ENCODE data around the gene TOX2. TPM values are rescaled to one million over a fixed set of nuclear protein-coding genes. Genes with fewer than 3 reads are reported as not detected.

TOX2 gene
- total and polyA plus RNA-seq, 9 donors, result 0.69 to 5.6 (median 1.8) TPM

DNA sequence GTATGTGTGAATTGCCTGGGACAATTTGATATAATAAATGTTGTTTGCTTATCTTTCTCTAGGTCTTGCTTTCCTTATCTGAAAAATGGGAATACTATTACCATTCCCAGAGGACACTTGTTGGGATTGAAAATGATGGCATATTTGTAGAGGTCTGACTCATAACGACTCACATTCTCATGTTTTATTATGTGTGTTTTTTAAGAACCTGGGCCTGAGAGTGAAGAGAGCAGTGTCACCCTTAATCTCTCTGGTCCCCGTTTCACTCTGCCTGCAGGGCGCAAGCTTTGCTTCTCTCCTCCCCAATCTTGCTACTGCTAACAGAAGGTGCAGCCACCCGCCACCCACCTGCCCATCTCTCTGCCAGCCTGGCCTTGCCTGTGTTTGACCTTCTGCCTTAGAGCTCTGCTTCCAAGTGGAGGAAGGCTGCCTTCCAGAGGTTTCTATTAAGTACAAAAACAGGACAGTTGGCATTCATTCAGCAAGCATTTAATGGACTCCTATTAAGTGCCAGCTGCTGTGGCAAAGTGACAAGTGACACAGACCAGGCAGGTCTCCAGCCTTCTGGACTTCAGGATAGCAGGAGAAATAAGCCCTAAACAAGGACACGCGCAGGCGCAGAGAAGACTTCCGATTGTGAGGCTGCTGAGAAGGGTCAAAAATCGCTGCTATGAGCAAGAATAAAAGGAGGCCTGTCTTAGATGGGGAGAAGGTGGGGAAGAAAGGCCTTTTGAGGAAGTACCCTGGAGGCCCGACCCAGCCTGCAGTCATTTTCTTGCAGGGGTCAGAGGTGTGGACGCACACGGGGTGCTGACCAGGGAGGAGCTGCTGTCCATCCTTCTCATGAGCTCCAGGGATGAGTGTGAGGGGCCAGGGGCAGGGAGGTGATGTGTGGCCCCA lies 159.8 kb downstream of the TOX2 start:
- H3K4me3 ChIP-seq, result no peak overlapping the region
- intact Hi-C loops (cut with DNase I), result loop anchor here in 1 of 4 donors (5.0 kb wide), 1 partner anchor 327 kb away; no protein-coding TSS in a partner anchor
- no peak overlapping the region for H3K27ac ChIP-seq
- H3K4me1 ChIP-seq (ENCODE audit: insufficient read depth), result no peaks in the 10 kb centered on the region
- no peaks in the 10 kb centered on the region for H3K36me3 ChIP-seq
- WGBS, 3 donors, result 75 to 77% (median 77%) methylated on average over 12 of the region's 12 CpGs
- peak in 1 of 5 donors; percentile 8 for DNase-seq
- H3K27me3 ChIP-seq, result no peaks in the 10 kb centered on the region
- H3K9me3 ChIP-seq, result no peaks in the 10 kb centered on the region
- TF ChIP-seq, protein P1, sequence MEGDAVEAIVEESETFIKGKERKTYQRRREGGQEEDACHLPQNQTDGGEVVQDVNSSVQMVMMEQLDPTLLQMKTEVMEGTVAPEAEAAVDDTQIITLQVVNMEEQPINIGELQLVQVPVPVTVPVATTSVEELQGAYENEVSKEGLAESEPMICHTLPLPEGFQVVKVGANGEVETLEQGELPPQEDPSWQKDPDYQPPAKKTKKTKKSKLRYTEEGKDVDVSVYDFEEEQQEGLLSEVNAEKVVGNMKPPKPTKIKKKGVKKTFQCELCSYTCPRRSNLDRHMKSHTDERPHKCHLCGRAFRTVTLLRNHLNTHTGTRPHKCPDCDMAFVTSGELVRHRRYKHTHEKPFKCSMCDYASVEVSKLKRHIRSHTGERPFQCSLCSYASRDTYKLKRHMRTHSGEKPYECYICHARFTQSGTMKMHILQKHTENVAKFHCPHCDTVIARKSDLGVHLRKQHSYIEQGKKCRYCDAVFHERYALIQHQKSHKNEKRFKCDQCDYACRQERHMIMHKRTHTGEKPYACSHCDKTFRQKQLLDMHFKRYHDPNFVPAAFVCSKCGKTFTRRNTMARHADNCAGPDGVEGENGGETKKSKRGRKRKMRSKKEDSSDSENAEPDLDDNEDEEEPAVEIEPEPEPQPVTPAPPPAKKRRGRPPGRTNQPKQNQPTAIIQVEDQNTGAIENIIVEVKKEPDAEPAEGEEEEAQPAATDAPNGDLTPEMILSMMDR (IDR thresholded peaks at IDR 0.05), result no peak
- TF ChIP-seq EP300 (IDR thresholded peaks at IDR 0.05), result no peak

DNA sequence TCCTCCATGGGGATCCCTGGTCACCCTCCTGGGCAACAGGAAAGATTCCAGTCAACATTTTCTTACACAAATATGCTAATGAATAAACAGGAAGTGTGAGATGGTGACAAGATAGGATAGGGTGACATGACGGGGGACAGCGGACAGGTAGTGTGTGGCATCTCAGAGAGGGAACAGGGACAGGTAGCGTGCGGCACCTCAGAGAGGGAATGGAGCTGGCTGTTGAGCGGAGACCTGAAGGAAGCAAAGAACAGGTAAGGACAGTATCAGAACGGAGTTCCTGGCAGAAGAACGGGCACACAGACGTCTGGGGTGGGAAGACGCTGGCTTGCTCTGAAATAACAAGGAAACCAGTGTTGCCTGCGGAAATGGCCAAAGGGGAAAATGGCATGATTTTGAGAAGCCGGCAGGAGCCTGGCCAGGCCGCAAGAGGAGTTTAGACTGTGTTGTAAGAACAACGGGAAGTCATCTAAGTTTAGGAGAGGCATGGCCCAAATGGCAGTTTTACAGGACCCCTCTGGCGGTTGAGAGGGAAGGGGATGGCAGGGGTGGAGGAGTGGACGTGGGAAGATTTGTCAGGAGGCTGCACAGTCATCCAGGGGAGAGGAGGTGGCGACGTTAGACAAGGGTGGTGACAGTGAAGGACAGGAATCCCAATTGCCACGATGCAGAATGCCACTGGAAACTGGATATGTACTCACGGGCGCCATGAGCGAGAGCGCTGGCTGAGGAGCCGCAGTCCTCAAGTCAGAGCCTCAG lies 160.7 kb downstream of the TOX2 start:
- no peaks in the 10 kb centered on the region for H3K27me3 ChIP-seq
- H3K9me3 ChIP-seq, result no peaks in the 10 kb centered on the region
- H3K27ac ChIP-seq, result no peak overlapping the region
- H3K36me3 ChIP-seq, result no peaks in the 10 kb centered on the region
- peak in 1 of 5 donors; percentile 11 for DNase-seq
- no peaks in the 10 kb centered on the region for H3K4me1 ChIP-seq (ENCODE audit: insufficient read depth)
- WGBS, 3 donors, result 87 to 90% (median 87%) methylated on average over 23 of the region's 23 CpGs
- TF ChIP-seq POLR2A (IDR thresholded peaks at IDR 0.05) (no peak), EP300 (IDR thresholded peaks at IDR 0.05) (no peak)
- TF ChIP-seq, protein P1 (IDR thresholded peaks at IDR 0.05), result no peak
- intact Hi-C loops (cut with DNase I), result loop anchor here in 1 of 4 donors (5.0 kb wide), 1 partner anchor 328 kb away; no protein-coding TSS in a partner anchor
- no peak overlapping the region for H3K4me3 ChIP-seq

DNA sequence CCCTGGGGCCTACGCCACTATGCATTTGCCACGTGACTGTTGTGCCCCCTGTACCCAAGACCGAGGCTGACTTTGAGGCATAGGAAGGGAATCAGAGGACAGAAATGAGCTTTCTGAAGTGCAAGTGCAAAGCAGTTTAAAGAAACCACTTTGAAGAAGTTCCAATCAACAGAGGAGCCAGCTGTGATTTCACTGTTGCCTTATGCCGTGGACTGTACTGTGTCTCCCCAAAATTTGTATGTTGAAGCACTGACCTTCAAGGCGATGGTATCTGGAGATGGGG lies 161.2 kb downstream of the TOX2 start:
- Histone ChIP-seq H3K27me3 (no peaks in the 10 kb centered on the region), H3K4me3 (no peak overlapping the region), H3K4me1 (ENCODE audit: insufficient read depth) (peaks cover under 1% of the 10 kb centered on the region), H3K36me3 (no peaks in the 10 kb centered on the region), H3K9me3 (no peaks in the 10 kb centered on the region), H3K27ac (no peak overlapping the region)
- no peak for DNase-seq
- TF ChIP-seq, protein P1 (IDR thresholded peaks at IDR 0.05), result no peak
- no peak for TF ChIP-seq POLR2A (IDR thresholded peaks at IDR 0.05)
- TF ChIP-seq EP300 (IDR thresholded peaks at IDR 0.05), result no peak
- intact Hi-C loops (cut with DNase I), result loop anchor here in 1 of 4 donors (5.0 kb wide), 1 partner anchor 329 kb away; no protein-coding TSS in a partner anchor
- 92 to 93% (median 92%) methylated on average over 5 of the region's 5 CpGs for WGBS, 3 donors

DNA sequence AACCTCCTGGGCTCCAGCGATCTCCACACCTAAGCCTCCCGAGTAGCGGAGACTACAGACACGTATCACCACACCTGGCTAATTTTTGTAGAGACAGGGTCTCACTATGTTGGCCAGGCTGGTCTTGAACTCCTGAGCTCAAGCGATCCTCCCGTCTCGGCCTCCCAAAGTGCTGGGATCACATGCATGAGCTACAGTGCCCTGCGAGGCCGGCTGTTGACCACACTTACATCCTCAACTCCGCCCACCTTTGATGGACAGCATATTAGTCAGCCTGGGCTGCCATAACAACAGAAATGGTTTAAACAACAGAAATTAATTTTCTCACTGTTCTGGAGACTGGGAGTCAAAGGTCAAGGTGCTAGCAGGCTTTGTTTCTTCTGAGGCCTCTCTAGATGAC lies 164.6 kb downstream of the TOX2 start:
- TF ChIP-seq, protein P1 (IDR thresholded peaks at IDR 0.05), result no peak
- no peak for TF ChIP-seq EP300 (IDR thresholded peaks at IDR 0.05)
- no peak for TF ChIP-seq POLR2A (IDR thresholded peaks at IDR 0.05)
- intact Hi-C loops (cut with DNase I), result loop anchor here in 1 of 4 donors (5.0 kb wide), 1 partner anchor 332 kb away; no protein-coding TSS in a partner anchor
- Histone ChIP-seq H3K4me1 (ENCODE audit: insufficient read depth) (peaks cover 1% of the 10 kb centered on the region), H3K4me3 (no peak overlapping the region), H3K9me3 (no peaks in the 10 kb centered on the region), H3K36me3 (no peaks in the 10 kb centered on the region), H3K27ac (no peak overlapping the region), H3K27me3 (no peaks in the 10 kb centered on the region)
- DNase-seq, result no peak
- WGBS, 3 donors, result 87 to 93% (median 87%) methylated on average over 10 of the region's 10 CpGs

Data from ovary (tissue), 9 donors.